Activated naive CD4-positive, alpha-beta T cell treated with anti-CD3 and anti-CD28 coated beads, Interleukin-2, amount 50 U/mL, for 16 hours (primary cell): ENCODE results near the gene SDC3.

Experiments
- DNase-seq: peaks from one replicate; pipeline ENCODE4 v3.0.0-alpha.2; 2020

Gene SDC3

GRCh38 chr1:30927448-30927847 is 18.9 kb upstream of the SDC3 start:
- no peak for DNase-seq

GRCh38 chr1:30923597-30923996 is 15.0 kb upstream of the SDC3 start:
- DNase-seq, result no peak

- DNase-seq, result no peak
Measured at GRCh38 chr1:30920827-30921226, 12.3 kb upstream of the SDC3 start.

- no peak for DNase-seq
Measured at GRCh38 chr1:30919025-30919881, 10.7 kb upstream of the SDC3 start.

GRCh38 chr1:30916296-30916695 is 7.7 kb upstream of the SDC3 start:
- DNase-seq, result no peak

GRCh38 chr1:30915491-30916230 is 7.1 kb upstream of the SDC3 start:
- DNase-seq, result no peak

- DNase-seq, result no peak
Measured at GRCh38 chr1:30914931-30915330, 6.4 kb upstream of the SDC3 start.

GRCh38 chr1:30914587-30914922 is 6.0 kb upstream of the SDC3 start:
- DNase-seq, result no peak

- DNase-seq, result no peak
Measured at GRCh38 chr1:30912913-30913652, 4.5 kb upstream of the SDC3 start.

GRCh38 chr1:30912224-30912623 is 3.7 kb upstream of the SDC3 start:
- DNase-seq, result no peak

GRCh38 chr1:30911059-30911954 is 2.7 kb upstream of the SDC3 start:
- peak; percentile 40 for DNase-seq

- no peak for DNase-seq
Measured at GRCh38 chr1:30909365-30910068, 959 bp upstream of the SDC3 start.

GRCh38 chr1:30908316-30908695 is 252 bp downstream of the SDC3 start:
- DNase-seq, result no peak

GRCh38 chr1:30907481-30908315 is 860 bp downstream of the SDC3 start:
- no peak for DNase-seq

- DNase-seq, result no peak
Measured at GRCh38 chr1:30906631-30907441, 1.7 kb downstream of the SDC3 start.

GRCh38 chr1:30905916-30906620 is 2.5 kb downstream of the SDC3 start:
- DNase-seq, result no peak

GRCh38 chr1:30905403-30905802 is 3.2 kb downstream of the SDC3 start:
- no peak for DNase-seq

GRCh38 chr1:30904962-30905335 is 3.6 kb downstream of the SDC3 start:
- DNase-seq, result no peak

- no peak for DNase-seq
Measured at GRCh38 chr1:30904191-30904961, 4.2 kb downstream of the SDC3 start.
